Osteoblast (primary cell): ENCODE results near the gene ZSCAN20. TPM values are rescaled to one million over a fixed set of nuclear protein-coding genes. Genes with fewer than 3 reads are reported as not detected.

Experiments
- DNase-seq: peaks from one replicate; pipeline ENCODE4 v3.0.0; 2011; ENCODE audit warnings: low spot score, mixed read lengths; ENCODE audit not compliant: insufficient read length; ENCODE audit errors: missing footprints
- H2AFZ ChIP-seq: 2 replicates; pipeline ENCODE4 v1.6.0; 2011; ENCODE audit warnings: mild to moderate bottlenecking, low read length
- H3K27ac ChIP-seq: 2 replicates; pipeline ENCODE4 v1.5.1; 2011; ENCODE audit warnings: mild to moderate bottlenecking, low read depth, low read length, moderate library complexity
- H3K27me3 ChIP-seq: 2 replicates; pipeline ENCODE4 v1.6.0; 2012; ENCODE audit warnings: mild to moderate bottlenecking, control low read depth, inconsistent platforms, low read length, moderate library complexity; ENCODE audit not compliant: insufficient read depth
- H3K36me3 ChIP-seq: 2 replicates; pipeline ENCODE4 v1.5.1; 2011; ENCODE audit warnings: mild to moderate bottlenecking, low read length, control low read depth, moderate library complexity; ENCODE audit not compliant: insufficient read depth
- H3K4me1 ChIP-seq: 2 replicates; pipeline ENCODE4 v1.5.1; 2011; ENCODE audit warnings: mild to moderate bottlenecking, low read length, control low read depth, moderate library complexity; ENCODE audit not compliant: insufficient read depth
- H3K4me2 ChIP-seq: 2 replicates; pipeline ENCODE4 v1.6.0; 2011; ENCODE audit warnings: mild to moderate bottlenecking, low read length; ENCODE audit not compliant: insufficient read depth
- H3K4me3 ChIP-seq: fragments of 200-600 bp; sonication (generic); 3 replicates; pipeline ENCODE4 v1.5.1; 2012; ENCODE audit warnings: mild to moderate bottlenecking, low read length, inconsistent platforms; ENCODE audit not compliant: insufficient read depth
- H3K79me2 ChIP-seq: 2 replicates; pipeline ENCODE4 v1.6.0; 2012; ENCODE audit warnings: mild to moderate bottlenecking, low read length, control low read depth, inconsistent platforms; ENCODE audit not compliant: insufficient read depth
- H3K9me3 ChIP-seq: 2 replicates; pipeline ENCODE4 v1.5.1; 2011; ENCODE audit warnings: low read depth, low read length, control low read depth
- H4K20me1 ChIP-seq: 2 replicates; pipeline ENCODE4 v1.6.0; 2012; ENCODE audit warnings: mild to moderate bottlenecking, low read length, control low read depth; ENCODE audit not compliant: insufficient read depth
- CTCF ChIP-seq: IDR thresholded peaks from 2 replicates; pipeline ENCODE4 v1.5.1; 2011; ENCODE audit warnings: mild to moderate bottlenecking, low read depth, low read length, moderate library complexity; ENCODE audit errors: extremely low read depth
- total RNA-seq: library from RNA; depleted of rRNA; stranded (reverse); fragments of >200 nt; gene quantifications from 2 replicates; pipeline ENCODE4 v1.2.3, GENCODE V29; 2012

Gene ZSCAN20
- total RNA-seq, 1 donor, result 9.8 TPM

- Histone ChIP-seq H3K27ac (no peak overlapping the region), H4K20me1 (no peaks in the 10 kb centered on the region), H3K4me1 (no peaks in the 10 kb centered on the region), H3K9me3 (no peaks in the 10 kb centered on the region), H2AFZ (no peak overlapping the region), H3K36me3 (no peaks in the 10 kb centered on the region), H3K27me3 (no peaks in the 10 kb centered on the region), H3K4me3 (no peak overlapping the region), H3K4me2 (no peak overlapping the region), H3K79me2 (no peaks in the 10 kb centered on the region)
- no peak for TF ChIP-seq CTCF
- no peak for DNase-seq
These were observed 55.5 kb downstream of the ZSCAN20 start for GRCh38 chr1:33527934-33528333.

- Histone ChIP-seq H4K20me1 (no peaks in the 10 kb centered on the region), H3K27ac (no peak overlapping the region), H3K9me3 (no peaks in the 10 kb centered on the region)
These were observed 57.5 kb downstream of the ZSCAN20 start for GRCh38 chr1:33529957-33530356.

GRCh38 chr1:33532250-33532649, 59.8 kb downstream of the ZSCAN20 start:
- H3K27ac ChIP-seq, result no peak overlapping the region
- no peak for DNase-seq
- no peaks in the 10 kb centered on the region for H4K20me1 ChIP-seq
- TF ChIP-seq CTCF, result no peak
- no peaks in the 10 kb centered on the region for H3K36me3 ChIP-seq
- H3K4me2 ChIP-seq, result no peak overlapping the region
- H2AFZ ChIP-seq, result no peak overlapping the region
- H3K79me2 ChIP-seq, result no peaks in the 10 kb centered on the region
- H3K9me3 ChIP-seq, result no peaks in the 10 kb centered on the region
- H3K27me3 ChIP-seq, result no peaks in the 10 kb centered on the region
- no peaks in the 10 kb centered on the region for H3K4me1 ChIP-seq
- no peak overlapping the region for H3K4me3 ChIP-seq

More at GRCh38 chr1:33529957-33530356, 57.5 kb downstream of the ZSCAN20 start:
- Histone ChIP-seq H3K79me2 (no peaks in the 10 kb centered on the region), H3K4me2 (no peak overlapping the region), H2AFZ (no peak overlapping the region), H3K27me3 (no peaks in the 10 kb centered on the region), H3K4me1 (no peaks in the 10 kb centered on the region), H3K36me3 (no peaks in the 10 kb centered on the region), H3K4me3 (no peak overlapping the region)
- no peak for TF ChIP-seq CTCF
- no peak for DNase-seq

GRCh38 chr1:33532936-33533335, 60.5 kb downstream of the ZSCAN20 start:
- H2AFZ ChIP-seq, result no peak overlapping the region
- H3K4me1 ChIP-seq, result no peaks in the 10 kb centered on the region
- H3K27me3 ChIP-seq, result no peaks in the 10 kb centered on the region
- no peak overlapping the region for H3K4me2 ChIP-seq
- no peak overlapping the region for H3K27ac ChIP-seq
- H3K36me3 ChIP-seq, result no peaks in the 10 kb centered on the region
- no peak for TF ChIP-seq CTCF
- no peaks in the 10 kb centered on the region for H4K20me1 ChIP-seq
- DNase-seq, result no peak
- no peak overlapping the region for H3K4me3 ChIP-seq
- no peaks in the 10 kb centered on the region for H3K9me3 ChIP-seq
- H3K79me2 ChIP-seq, result no peaks in the 10 kb centered on the region
